HepG2 (cell line): ENCODE data around the gene VPS11. TPM values are rescaled to one million over a fixed set of nuclear protein-coding genes. Genes with fewer than 3 reads are reported as not detected.

Source experiments
- ARNTL ChIP-seq: sonication (generic); formaldehyde crosslinking; IDR thresholded peaks from 2 replicates; pipeline ENCODE4 v1.4.0; 2020; ENCODE audit warnings: mild to moderate bottlenecking, missing genetic modification reagents
- GATA4 ChIP-seq: sonication (generic); IDR thresholded peaks from 2 replicates; pipeline ENCODE4 v1.6.1; 2016; ENCODE audit warnings: antibody characterized with exemption, low read depth, borderline replicate concordance
- HMG20B ChIP-seq: conservative IDR thresholded peaks from 2 replicates; pipeline ENCODE4 v1.6.1; 2016; ENCODE audit warnings: missing genetic modification reagents, missing compliant biosample characterization
- PBX2 ChIP-seq: IDR thresholded peaks from 2 replicates; pipeline ENCODE4 v1.6.1; 2016; ENCODE audit warnings: control low read depth
- REST ChIP-seq, 2 experiments: IDR thresholded peaks; 2 replicates each; pipeline ENCODE4 v1.6.1; 2011 to 2012; ENCODE audit warnings: low read length in 2 of 2, borderline replicate concordance in 1 of 2, low read depth in 1 of 2, mild to moderate bottlenecking in 1 of 2, moderate library complexity in 1 of 2
- RXRB ChIP-seq: IDR thresholded peaks from 2 replicates; pipeline ENCODE4 v1.6.1; 2016; ENCODE audit warnings: borderline replicate concordance, missing genetic modification reagents, missing compliant biosample characterization
- SATB2 ChIP-seq: sonication (generic); formaldehyde crosslinking; IDR thresholded peaks from 2 replicates; pipeline ENCODE4 v1.5.0; 2020; ENCODE audit warnings: missing genetic modification reagents
- SNRNP70 ChIP-seq: fragments of 200-400 bp; formaldehyde crosslinking; IDR thresholded peaks from 2 replicates; pipeline ENCODE4 v1.6.1; 2017; ENCODE audit warnings: mild to moderate bottlenecking, low read depth, low read length, moderate library complexity
- TMF1 ChIP-seq: sonication (generic); formaldehyde crosslinking; IDR thresholded peaks from 2 replicates; pipeline ENCODE4 v1.8.1; 2022; ENCODE audit warnings: low read depth, missing genetic modification reagents
- TOPORS ChIP-seq: sonication (generic); formaldehyde crosslinking; IDR thresholded peaks from 2 replicates; pipeline ENCODE4 v1.8.0; 2023; ENCODE audit warnings: mild to moderate bottlenecking, missing genetic modification reagents
- XBP1 ChIP-seq: sonication (generic); formaldehyde crosslinking; IDR thresholded peaks from 2 replicates; pipeline ENCODE4 v1.5.0; 2020; ENCODE audit warnings: missing genetic modification reagents
- ZFP36L1 ChIP-seq: sonication (generic); formaldehyde crosslinking; IDR thresholded peaks from 2 replicates; pipeline ENCODE4 v1.8.0; 2022; ENCODE audit warnings: mild to moderate bottlenecking, missing genetic modification reagents, moderate library complexity
- ZNF224 ChIP-seq: sonication (generic); formaldehyde crosslinking; IDR thresholded peaks from 2 replicates; pipeline ENCODE4 v1.5.0; 2020; ENCODE audit warnings: mild to moderate bottlenecking, missing genetic modification reagents
- ZNF274 ChIP-seq: sonication (generic); formaldehyde crosslinking; IDR thresholded peaks from 2 replicates; pipeline ENCODE4 v1.5.1; 2020; ENCODE audit warnings: mild to moderate bottlenecking, missing genetic modification reagents
- ZNF276 ChIP-seq: sonication (generic); formaldehyde crosslinking; IDR thresholded peaks from 2 replicates; pipeline ENCODE4 v1.4.0; 2020; ENCODE audit warnings: mild to moderate bottlenecking, low read depth, missing genetic modification reagents
- ZNF543 ChIP-seq: sonication (generic); formaldehyde crosslinking; IDR thresholded peaks from 2 replicates; pipeline ENCODE4 v1.4.0; 2020; ENCODE audit warnings: mild to moderate bottlenecking, missing genetic modification reagents
- ZNF558 ChIP-seq: sonication (generic); formaldehyde crosslinking; IDR thresholded peaks from 2 replicates; pipeline ENCODE4 v1.9.0; 2022; ENCODE audit warnings: mild to moderate bottlenecking, missing genetic modification reagents, borderline replicate concordance
- ZSCAN30 ChIP-seq: sonication (generic); formaldehyde crosslinking; IDR thresholded peaks from 2 replicates; pipeline ENCODE4 v1.5.0; 2020; ENCODE audit warnings: mild to moderate bottlenecking, missing genetic modification reagents
- polyA plus RNA-seq, 8 experiments: library from polyadenylated mRNA; depleted of rRNA in 3 of 8; stranded (reverse) in 7 of 8; unstranded in 1 of 8; fragments of >200 nt; fragmentation: Illumina TruSeq in 4 of 8; extraction: Trizol in 4 of 8; gene quantifications; 2 replicates each; pipeline versions ENCODE4 v1.2.1 to v1.2.3, GENCODE V29; 2011 to 2016; ENCODE audit warnings: low read depth in 4 of 8, missing spikeins in 1 of 8, mixed read lengths in 1 of 8; ENCODE audit not compliant: insufficient read depth in 1 of 8
- total RNA-seq, 5 experiments: library from RNA; depleted of rRNA; stranded (reverse); fragments of >200 nt; fragmentation: Illumina TruSeq; extraction: Trizol; gene quantifications; 2 replicates each; pipeline ENCODE4 v1.2.3, GENCODE V29; 2016; ENCODE audit warnings: low read depth in 1 of 5
- TF ChIP-seq, protein P1 (sequence below): sonication (generic); formaldehyde crosslinking; IDR thresholded peaks from 2 replicates; pipeline ENCODE4 v1.8.1; 2023; ENCODE audit warnings: mild to moderate bottlenecking, missing genetic modification reagents
- TF ChIP-seq, protein P2 (sequence below): IDR thresholded peaks from 2 replicates; pipeline ENCODE4 v1.6.1; 2018; ENCODE audit warnings: missing genetic modification reagents

Gene VPS11
- total and polyA plus RNA-seq, 2 of the 13 experiments (the other 11 are each of a cell fraction or from before 2014, with no cell fraction given) = 13.7 to 21.6 TPM

DNA sequence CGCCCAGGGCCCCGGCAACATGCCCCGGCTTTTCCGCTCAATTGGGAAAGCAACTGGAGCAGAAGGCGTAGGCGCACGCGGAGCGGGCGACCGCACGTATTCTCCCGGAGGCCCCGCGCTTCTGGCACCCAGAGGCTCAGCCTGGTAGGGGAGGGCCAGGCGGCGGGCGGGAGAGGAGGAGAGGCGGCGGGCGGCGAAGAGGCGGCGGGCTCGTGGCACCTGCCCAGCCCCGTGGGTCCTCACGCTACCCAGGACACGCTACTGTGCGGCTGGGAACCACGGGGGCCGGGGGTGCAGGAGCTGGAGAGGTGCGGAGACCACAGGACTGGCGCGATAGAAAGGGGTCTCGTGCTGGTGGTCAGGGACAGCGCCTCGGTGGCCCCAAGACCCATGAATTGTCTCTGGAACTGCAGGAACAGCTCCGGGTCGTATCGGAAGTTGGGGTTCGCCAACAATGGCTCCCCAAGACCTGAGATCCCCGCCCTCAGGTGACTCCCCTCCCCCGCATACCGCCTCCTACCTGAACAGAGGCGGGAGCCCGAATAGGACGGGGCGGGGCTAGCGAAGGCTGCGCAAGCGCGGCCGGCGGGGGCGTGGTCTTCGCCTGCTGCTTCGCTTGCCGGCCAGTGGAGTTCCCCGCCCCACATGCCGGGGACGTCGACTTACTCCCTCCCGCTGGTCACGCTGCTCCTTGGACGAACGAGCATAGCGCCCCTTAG lies 37.1 kb upstream of the VPS11 start, which contains the start of gene SLC37A4 (continued):
- no peak for TF ChIP-seq REST (IDR thresholded peaks at IDR 0.05; ENCODE audit: borderline replicate concordance in 1 of 2, low read depth in 1 of 2, low read length in 2 of 2)
- TF ChIP-seq, protein P1, sequence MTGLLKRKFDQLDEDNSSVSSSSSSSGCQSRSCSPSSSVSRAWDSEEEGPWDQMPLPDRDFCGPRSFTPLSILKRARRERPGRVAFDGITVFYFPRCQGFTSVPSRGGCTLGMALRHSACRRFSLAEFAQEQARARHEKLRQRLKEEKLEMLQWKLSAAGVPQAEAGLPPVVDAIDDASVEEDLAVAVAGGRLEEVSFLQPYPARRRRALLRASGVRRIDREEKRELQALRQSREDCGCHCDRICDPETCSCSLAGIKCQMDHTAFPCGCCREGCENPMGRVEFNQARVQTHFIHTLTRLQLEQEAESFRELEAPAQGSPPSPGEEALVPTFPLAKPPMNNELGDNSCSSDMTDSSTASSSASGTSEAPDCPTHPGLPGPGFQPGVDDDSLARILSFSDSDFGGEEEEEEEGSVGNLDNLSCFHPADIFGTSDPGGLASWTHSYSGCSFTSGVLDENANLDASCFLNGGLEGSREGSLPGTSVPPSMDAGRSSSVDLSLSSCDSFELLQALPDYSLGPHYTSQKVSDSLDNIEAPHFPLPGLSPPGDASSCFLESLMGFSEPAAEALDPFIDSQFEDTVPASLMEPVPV = peak; percentile 69; the same call in 1 of the 2 replicates
- TF ChIP-seq XBP1 (CRISPR knock-in tag) = no peak
- TF ChIP-seq ZNF276 = peak; percentile 81
- TF ChIP-seq TOPORS (CRISPR knock-in tag) = peak; percentile 31; the same call in 1 of the 2 replicates
- no peak for TF ChIP-seq SNRNP70
- TF ChIP-seq ARNTL (CRISPR knock-in tag) = peak; percentile 56; the same call in 1 of the 2 replicates
- TF ChIP-seq ZNF274 = peak; percentile 81
- 0 out of 2 replicates have a peak, but pooled peaks have one; percentile 14 for TF ChIP-seq HMG20B (CRISPR knock-in tag)
- 0 out of 2 replicates have a peak, but pooled peaks have one; percentile 41 for TF ChIP-seq ZNF543
- peak; percentile 62; the same call in 1 of the 2 replicates for TF ChIP-seq TMF1 (CRISPR knock-in tag)
- 0 out of 2 replicates have a peak, but pooled peaks have one; percentile 42 for TF ChIP-seq ZNF224 (CRISPR knock-in tag)
- peak; percentile 96 for TF ChIP-seq ZFP36L1 (CRISPR knock-in tag)
- TF ChIP-seq SATB2 (CRISPR knock-in tag) = peak; percentile 62; the same call in 1 of the 2 replicates
- TF ChIP-seq PBX2 (CRISPR knock-in tag) = no peak
- TF ChIP-seq ZSCAN30 (CRISPR knock-in tag) = peak; percentile 9; the same call in 1 of the 2 replicates
- TF ChIP-seq, protein P2, sequence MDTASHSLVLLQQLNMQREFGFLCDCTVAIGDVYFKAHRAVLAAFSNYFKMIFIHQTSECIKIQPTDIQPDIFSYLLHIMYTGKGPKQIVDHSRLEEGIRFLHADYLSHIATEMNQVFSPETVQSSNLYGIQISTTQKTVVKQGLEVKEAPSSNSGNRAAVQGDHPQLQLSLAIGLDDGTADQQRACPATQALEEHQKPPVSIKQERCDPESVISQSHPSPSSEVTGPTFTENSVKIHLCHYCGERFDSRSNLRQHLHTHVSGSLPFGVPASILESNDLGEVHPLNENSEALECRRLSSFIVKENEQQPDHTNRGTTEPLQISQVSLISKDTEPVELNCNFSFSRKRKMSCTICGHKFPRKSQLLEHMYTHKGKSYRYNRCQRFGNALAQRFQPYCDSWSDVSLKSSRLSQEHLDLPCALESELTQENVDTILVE = peak; percentile 91
- 0 out of 2 replicates have a peak, but pooled peaks have one; percentile 75 for TF ChIP-seq RXRB (CRISPR knock-in tag)
- no peak for TF ChIP-seq ZNF558
- peak; percentile 65 for TF ChIP-seq GATA4
